HepG2 (cell line): ENCODE results near the gene MOGAT3. TPM values are rescaled to one million over a fixed set of nuclear protein-coding genes. Genes with fewer than 3 reads are reported as not detected.
A peak's percentile ranks its signal among the peaks of the same experiment; 100 is the strongest.

Source experiments
- CREB1 ChIP-seq, 2 experiments: fragments of 450-650 bp in 1 of 2; IDR thresholded peaks; 2 replicates each; pipeline ENCODE4 v1.6.1; 2016 to 2017; ENCODE audit warnings: control low read depth in 1 of 2, mild to moderate bottlenecking in 1 of 2, missing compliant biosample characterization in 1 of 2, missing genetic modification characterization in 1 of 2
- ESRRA ChIP-seq: sonication (generic); formaldehyde crosslinking; IDR thresholded peaks from 2 replicates; pipeline ENCODE4 v1.5.1; 2020; ENCODE audit warnings: mild to moderate bottlenecking, low read depth, missing genetic modification reagents
- ETV5 ChIP-seq: IDR thresholded peaks from 2 replicates; pipeline ENCODE4 v1.6.1; 2018; ENCODE audit warnings: missing biosample characterization, missing genetic modification reagents, inconsistent platforms, borderline replicate concordance
- HNRNPUL1 ChIP-seq: fragments of 200-400 bp; formaldehyde crosslinking; IDR thresholded peaks from 2 replicates; pipeline ENCODE4 v1.6.1; 2017; ENCODE audit warnings: low read depth, mild to moderate bottlenecking, low read length, moderate library complexity
- KAT2B ChIP-seq: fragments of 150-350 bp; IDR thresholded peaks from 2 replicates; pipeline ENCODE4 v1.6.1; 2014; ENCODE audit warnings: low read depth, low read length, borderline replicate concordance
- MLLT10 ChIP-seq: sonication (generic); formaldehyde crosslinking; IDR thresholded peaks from 2 replicates; pipeline ENCODE4 v1.4.0; 2020; ENCODE audit warnings: missing genetic modification reagents
- NAIF1 ChIP-seq: sonication (generic); formaldehyde crosslinking; IDR thresholded peaks from 2 replicates; pipeline ENCODE4 v1.5.0; 2020; ENCODE audit warnings: mild to moderate bottlenecking, missing genetic modification reagents, borderline replicate concordance
- PCBP2 ChIP-seq: fragments of 200-400 bp; formaldehyde crosslinking; optimal IDR thresholded peaks from 2 replicates; pipeline ENCODE3; 2018; ENCODE audit warnings: low read length, low read depth; ENCODE audit not compliant: poor library complexity, severe bottlenecking
- PHF21A ChIP-seq: sonication (generic); formaldehyde crosslinking; IDR thresholded peaks from 2 replicates; pipeline ENCODE4 v1.5.0; 2020; ENCODE audit warnings: mild to moderate bottlenecking, missing genetic modification reagents
- POLR2AphosphoS2 ChIP-seq: IDR thresholded peaks from 2 replicates; pipeline ENCODE4 v1.6.1; 2011; ENCODE audit warnings: low read depth, low read length, improper control_type of control experiment
- RFX5 ChIP-seq: IDR thresholded peaks from 2 replicates; pipeline ENCODE4 v1.6.1; 2011; ENCODE audit warnings: low read depth, low read length, improper control_type of control experiment
- ZKSCAN5 ChIP-seq: sonication (generic); formaldehyde crosslinking; IDR thresholded peaks from 2 replicates; pipeline ENCODE4 v1.5.1; 2020; ENCODE audit warnings: mild to moderate bottlenecking, missing genetic modification reagents
- ZNF138 ChIP-seq: sonication (generic); formaldehyde crosslinking; IDR thresholded peaks from 2 replicates; pipeline ENCODE4 v1.5.0; 2020; ENCODE audit warnings: mild to moderate bottlenecking, low read depth, missing genetic modification reagents
- ZNF264 ChIP-seq: sonication (generic); formaldehyde crosslinking; IDR thresholded peaks from 2 replicates; pipeline ENCODE4 v1.4.0; 2020; ENCODE audit warnings: missing genetic modification reagents
- ZNF839 ChIP-seq: sonication (generic); formaldehyde crosslinking; IDR thresholded peaks from 2 replicates; pipeline ENCODE4 v1.4.0; 2020; ENCODE audit warnings: missing genetic modification reagents, mild to moderate bottlenecking, borderline replicate concordance
- ZNF891 ChIP-seq: sonication (generic); formaldehyde crosslinking; IDR thresholded peaks from 2 replicates; pipeline ENCODE4 v1.5.0; 2020; ENCODE audit warnings: mild to moderate bottlenecking, missing genetic modification reagents
- polyA plus RNA-seq, 8 experiments: library from polyadenylated mRNA; depleted of rRNA in 3 of 8; stranded (reverse) in 7 of 8; unstranded in 1 of 8; fragments of >200 nt; fragmentation: Illumina TruSeq in 4 of 8; extraction: Trizol in 4 of 8; gene quantifications; 2 replicates each; pipeline versions ENCODE4 v1.2.1 to v1.2.3, GENCODE V29; 2011 to 2016; ENCODE audit warnings: low read depth in 4 of 8, missing spikeins in 1 of 8, mixed read lengths in 1 of 8; ENCODE audit not compliant: insufficient read depth in 1 of 8
- total RNA-seq, 5 experiments: library from RNA; depleted of rRNA; stranded (reverse); fragments of >200 nt; fragmentation: Illumina TruSeq; extraction: Trizol; gene quantifications; 2 replicates each; pipeline ENCODE4 v1.2.3, GENCODE V29; 2016; ENCODE audit warnings: low read depth in 1 of 5
- TF ChIP-seq, protein P1 (sequence below): sonication (generic); formaldehyde crosslinking; conservative IDR thresholded peaks from 2 replicates; pipeline ENCODE4 v1.8.0; 2022; ENCODE audit warnings: missing genetic modification reagents
- TF ChIP-seq, protein P2 (sequence below): sonication (generic); formaldehyde crosslinking; IDR thresholded peaks from 2 replicates; pipeline ENCODE4 v1.4.0; 2020; ENCODE audit warnings: missing genetic modification reagents
- TF ChIP-seq, protein P3 (sequence below): sonication (generic); formaldehyde crosslinking; IDR thresholded peaks from 2 replicates; pipeline ENCODE4 v1.9.0; 2022; ENCODE audit warnings: low read depth, missing genetic modification reagents

MOGAT3 gene
- total and polyA plus RNA-seq, 2 of the 13 experiments (the other 11 are each of a cell fraction or from before 2014, with no cell fraction given): 22.5 to 30.5 TPM

DNA sequence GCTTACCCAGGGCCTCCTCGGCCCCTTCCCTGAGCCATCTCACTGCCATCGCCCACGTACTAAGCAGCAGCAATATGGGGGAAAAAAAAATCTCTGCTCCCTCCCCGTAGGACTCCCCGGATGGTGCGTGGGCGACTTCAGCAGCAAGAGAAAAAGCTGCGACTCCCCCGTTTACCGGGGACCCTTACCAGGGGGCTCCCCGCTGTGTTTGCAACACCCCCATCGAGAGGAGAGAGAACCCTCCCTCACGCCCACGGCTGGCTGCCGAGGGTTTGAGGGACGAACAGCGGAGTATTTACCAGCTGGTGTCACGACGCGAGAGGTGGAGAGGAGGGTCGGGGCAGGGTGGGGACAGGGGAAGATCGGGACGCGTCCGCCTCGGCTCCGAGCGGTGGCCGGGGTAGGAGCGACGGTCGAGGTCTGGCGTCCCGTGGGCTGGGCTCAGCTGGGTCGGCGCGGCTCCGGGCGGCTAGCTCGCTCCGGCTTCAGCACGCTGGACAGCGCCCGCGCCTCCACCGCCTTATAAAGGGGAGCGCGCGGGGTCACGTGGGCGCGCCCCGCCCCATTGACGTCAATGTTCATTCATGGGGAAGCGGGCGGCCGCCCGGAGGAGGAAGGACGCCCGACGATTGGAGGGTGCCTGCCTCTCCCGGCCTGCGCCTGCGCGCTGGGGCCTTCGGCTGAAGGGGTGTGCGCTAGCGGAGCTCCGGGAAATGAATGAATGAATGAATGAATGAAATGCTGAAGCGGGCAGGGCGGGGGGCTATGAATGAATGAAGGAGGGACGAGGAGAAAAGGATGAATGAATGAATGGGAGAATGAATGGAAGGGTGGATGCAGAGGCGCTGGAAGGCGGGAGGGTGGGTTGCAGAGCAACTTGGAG is 35.5 kb downstream of the MOGAT3 start, which contains the start of gene VGF (continued):
- TF ChIP-seq, protein P1, sequence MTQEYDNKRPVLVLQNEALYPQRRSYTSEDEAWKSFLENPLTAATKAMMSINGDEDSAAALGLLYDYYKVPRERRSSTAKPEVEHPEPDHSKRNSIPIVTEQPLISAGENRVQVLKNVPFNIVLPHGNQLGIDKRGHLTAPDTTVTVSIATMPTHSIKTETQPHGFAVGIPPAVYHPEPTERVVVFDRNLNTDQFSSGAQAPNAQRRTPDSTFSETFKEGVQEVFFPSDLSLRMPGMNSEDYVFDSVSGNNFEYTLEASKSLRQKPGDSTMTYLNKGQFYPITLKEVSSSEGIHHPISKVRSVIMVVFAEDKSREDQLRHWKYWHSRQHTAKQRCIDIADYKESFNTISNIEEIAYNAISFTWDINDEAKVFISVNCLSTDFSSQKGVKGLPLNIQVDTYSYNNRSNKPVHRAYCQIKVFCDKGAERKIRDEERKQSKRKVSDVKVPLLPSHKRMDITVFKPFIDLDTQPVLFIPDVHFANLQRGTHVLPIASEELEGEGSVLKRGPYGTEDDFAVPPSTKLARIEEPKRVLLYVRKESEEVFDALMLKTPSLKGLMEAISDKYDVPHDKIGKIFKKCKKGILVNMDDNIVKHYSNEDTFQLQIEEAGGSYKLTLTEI: no peak
- TF ChIP-seq PCBP2: no peak
- peak; percentile 84; the same call in 1 of the 2 replicates for TF ChIP-seq NAIF1 (CRISPR knock-in tag)
- TF ChIP-seq ESRRA (CRISPR knock-in tag): peak; percentile 87
- TF ChIP-seq, protein P2, sequence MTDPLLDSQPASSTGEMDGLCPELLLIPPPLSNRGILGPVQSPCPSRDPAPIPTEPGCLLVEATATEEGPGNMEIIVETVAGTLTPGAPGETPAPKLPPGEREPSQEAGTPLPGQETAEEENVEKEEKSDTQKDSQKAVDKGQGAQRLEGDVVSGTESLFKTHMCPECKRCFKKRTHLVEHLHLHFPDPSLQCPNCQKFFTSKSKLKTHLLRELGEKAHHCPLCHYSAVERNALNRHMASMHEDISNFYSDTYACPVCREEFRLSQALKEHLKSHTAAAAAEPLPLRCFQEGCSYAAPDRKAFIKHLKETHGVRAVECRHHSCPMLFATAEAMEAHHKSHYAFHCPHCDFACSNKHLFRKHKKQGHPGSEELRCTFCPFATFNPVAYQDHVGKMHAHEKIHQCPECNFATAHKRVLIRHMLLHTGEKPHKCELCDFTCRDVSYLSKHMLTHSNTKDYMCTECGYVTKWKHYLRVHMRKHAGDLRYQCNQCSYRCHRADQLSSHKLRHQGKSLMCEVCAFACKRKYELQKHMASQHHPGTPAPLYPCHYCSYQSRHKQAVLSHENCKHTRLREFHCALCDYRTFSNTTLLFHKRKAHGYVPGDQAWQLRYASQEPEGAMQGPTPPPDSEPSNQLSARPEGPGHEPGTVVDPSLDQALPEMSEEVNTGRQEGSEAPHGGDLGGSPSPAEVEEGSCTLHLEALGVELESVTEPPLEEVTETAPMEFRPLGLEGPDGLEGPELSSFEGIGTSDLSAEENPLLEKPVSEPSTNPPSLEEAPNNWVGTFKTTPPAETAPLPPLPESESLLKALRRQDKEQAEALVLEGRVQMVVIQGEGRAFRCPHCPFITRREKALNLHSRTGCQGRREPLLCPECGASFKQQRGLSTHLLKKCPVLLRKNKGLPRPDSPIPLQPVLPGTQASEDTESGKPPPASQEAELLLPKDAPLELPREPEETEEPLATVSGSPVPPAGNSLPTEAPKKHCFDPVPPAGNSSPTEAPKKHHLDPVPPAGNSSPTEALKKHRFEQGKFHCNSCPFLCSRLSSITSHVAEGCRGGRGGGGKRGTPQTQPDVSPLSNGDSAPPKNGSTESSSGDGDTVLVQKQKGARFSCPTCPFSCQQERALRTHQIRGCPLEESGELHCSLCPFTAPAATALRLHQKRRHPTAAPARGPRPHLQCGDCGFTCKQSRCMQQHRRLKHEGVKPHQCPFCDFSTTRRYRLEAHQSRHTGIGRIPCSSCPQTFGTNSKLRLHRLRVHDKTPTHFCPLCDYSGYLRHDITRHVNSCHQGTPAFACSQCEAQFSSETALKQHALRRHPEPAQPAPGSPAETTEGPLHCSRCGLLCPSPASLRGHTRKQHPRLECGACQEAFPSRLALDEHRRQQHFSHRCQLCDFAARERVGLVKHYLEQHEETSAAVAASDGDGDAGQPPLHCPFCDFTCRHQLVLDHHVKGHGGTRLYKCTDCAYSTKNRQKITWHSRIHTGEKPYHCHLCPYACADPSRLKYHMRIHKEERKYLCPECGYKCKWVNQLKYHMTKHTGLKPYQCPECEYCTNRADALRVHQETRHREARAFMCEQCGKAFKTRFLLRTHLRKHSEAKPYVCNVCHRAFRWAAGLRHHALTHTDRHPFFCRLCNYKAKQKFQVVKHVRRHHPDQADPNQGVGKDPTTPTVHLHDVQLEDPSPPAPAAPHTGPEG (CRISPR knock-in tag): peak; percentile 95
- no peak for TF ChIP-seq POLR2AphosphoS2
- peak; percentile 81 for TF ChIP-seq ETV5 (CRISPR knock-in tag)
- TF ChIP-seq RFX5: no peak
- TF ChIP-seq, protein P3, sequence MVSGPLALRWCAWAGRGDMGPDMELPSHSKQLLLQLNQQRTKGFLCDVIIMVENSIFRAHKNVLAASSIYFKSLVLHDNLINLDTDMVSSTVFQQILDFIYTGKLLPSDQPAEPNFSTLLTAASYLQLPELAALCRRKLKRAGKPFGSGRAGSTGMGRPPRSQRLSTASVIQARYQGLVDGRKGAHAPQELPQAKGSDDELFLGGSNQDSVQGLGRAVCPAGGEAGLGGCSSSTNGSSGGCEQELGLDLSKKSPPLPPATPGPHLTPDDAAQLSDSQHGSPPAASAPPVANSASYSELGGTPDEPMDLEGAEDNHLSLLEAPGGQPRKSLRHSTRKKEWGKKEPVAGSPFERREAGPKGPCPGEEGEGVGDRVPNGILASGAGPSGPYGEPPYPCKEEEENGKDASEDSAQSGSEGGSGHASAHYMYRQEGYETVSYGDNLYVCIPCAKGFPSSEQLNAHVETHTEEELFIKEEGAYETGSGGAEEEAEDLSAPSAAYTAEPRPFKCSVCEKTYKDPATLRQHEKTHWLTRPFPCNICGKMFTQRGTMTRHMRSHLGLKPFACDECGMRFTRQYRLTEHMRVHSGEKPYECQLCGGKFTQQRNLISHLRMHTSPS (CRISPR knock-in tag): peak; percentile 35; the same call in 1 of the 2 replicates
- TF ChIP-seq CREB1 (IDR thresholded peaks at IDR 0.05): peak; percentile 76
- peak; percentile 77 for TF ChIP-seq CREB1 (CRISPR knock-in tag; IDR thresholded peaks at IDR 0.05)
- TF ChIP-seq ZNF264 (CRISPR knock-in tag): peak; percentile 96
- no peak for TF ChIP-seq MLLT10 (CRISPR knock-in tag)
- no peak for TF ChIP-seq HNRNPUL1
- TF ChIP-seq KAT2B: no peak
- peak; percentile 90 for TF ChIP-seq PHF21A (CRISPR knock-in tag)
- peak; percentile 33; the same call in 1 of the 2 replicates for TF ChIP-seq ZKSCAN5 (CRISPR knock-in tag)
- peak; percentile 90 for TF ChIP-seq ZNF891 (CRISPR knock-in tag)
- peak; percentile 99 for TF ChIP-seq ZNF138 (CRISPR knock-in tag)
- no peak for TF ChIP-seq ZNF839
